Activated CD4-positive, alpha-beta memory T cell treated with anti-CD3 and anti-CD28 coated beads for 36 hours (primary cell): ENCODE measurements around the gene LITAFD. TPM values are rescaled to one million over a fixed set of nuclear protein-coding genes. Genes with fewer than 3 reads are reported as not detected.
"Not testable (repeated sequence)": the region's sequence is repeated elsewhere in the genome, so short reads cannot be mapped to it uniquely, and the experiment has no call there.

ENCODE experiments used
- CTCF ChIA-PET: fragments of 350-600 bp; sonication (Branson Sonifier 250); formaldehyde crosslinking; loops from one replicate; lab custom pipeline; 2021; ENCODE audit warnings: antibody characterized with exemption, inconsistent platforms; lab: Charles Lee
- POLR2A ChIA-PET: fragments of 350-600 bp; sonication (Branson Sonifier 250); formaldehyde crosslinking; loops from one replicate; lab custom pipeline; 2021; ENCODE audit warnings: antibody characterized with exemption; lab: Charles Lee
- DNase-seq: peaks from one replicate; pipeline ENCODE4 v3.0.0-alpha.2; 2020
- H3K27ac Mint-ChIP-seq: one replicate; pipeline ENCODE4 v1.8.0; 2021; ENCODE audit warnings: mixed read lengths
- H3K27me3 Mint-ChIP-seq: one replicate; pipeline ENCODE4 v1.8.0; 2021; ENCODE audit warnings: mixed read lengths
- H3K36me3 Mint-ChIP-seq: one replicate; pipeline ENCODE4 v1.8.0; 2021; ENCODE audit warnings: mixed read lengths
- H3K4me1 Mint-ChIP-seq: one replicate; pipeline ENCODE4 v1.8.0; 2021; ENCODE audit warnings: low read depth, mixed read lengths
- H3K4me3 Mint-ChIP-seq: one replicate; pipeline ENCODE4 v1.8.0; 2021; ENCODE audit warnings: mild to moderate bottlenecking, mixed read lengths
- H3K9me3 Mint-ChIP-seq: one replicate; pipeline ENCODE4 v1.8.0; 2021; ENCODE audit warnings: mixed read lengths
- intact Hi-C: fragments of 100-400 bp; cut with micrococcal nuclease; formaldehyde crosslinking; loops from one replicate; pipeline ENCODE4 v1.15.1; 2023
- total RNA-seq, 2 experiments: library from RNA; stranded (reverse); gene quantifications; one replicate each; pipeline ENCODE4 v1.2.3, GENCODE V29; 2021

Gene LITAFD
- total RNA-seq, 2 experiments from 2014 or later = not detected

- H3K4me3 Mint-ChIP-seq = peak overlapping the region; percentile 91
- intact Hi-C loops = loop anchor here (2.0 to 5.0 kb wide), 6 partner anchors 51 to 223 kb away; partner anchors contain the start of genes ABAT and HAPSTR1
These were observed 14.2 kb upstream of the LITAFD start for GRCh38 chr16:8867932-8868415.

GRCh38 chr16:8868416-8869211 lies 13.5 kb upstream of the LITAFD start, which contains the start of gene CARHSP1:
Gene CARHSP1, minus strand, starts transcription at chr16:8869006. Its CDS starts 9,678 bp downstream, at chr16:8859328.
- DNase-seq = peak; percentile 90
- POLR2A ChIA-PET = interaction anchor here (0.6 to 2.3 kb wide), 17 partner anchors 9 to 246 kb away, joined by 3 to 15 read pairs (median 5); partner anchors contain the start of genes ABAT, HAPSTR1, PMM2 and TMEM186
- H3K36me3 Mint-ChIP-seq = peaks cover 6% of the 10 kb centered on the region
- H3K4me3 Mint-ChIP-seq = peak within 1 kb of the TSS; percentile 91
- CTCF ChIA-PET = interaction anchor here (0.7 to 4.7 kb wide), 8 partner anchors 14 to 230 kb away, joined by 3 to 65 read pairs (median 4); partner anchors contain the start of gene LITAFD
- H3K27ac Mint-ChIP-seq = peak within 1 kb of the TSS; percentile 78
- H3K4me1 Mint-ChIP-seq = peaks cover 44% of the 10 kb centered on the region
- no peaks in the 10 kb centered on the region for H3K9me3 Mint-ChIP-seq
- no peaks in the 10 kb centered on the region for H3K27me3 Mint-ChIP-seq
- intact Hi-C loops = loop anchor here (1.0 to 5.0 kb wide), 8 partner anchors 23 to 222 kb away; partner anchors contain the start of genes ABAT, HAPSTR1, PMM2 and TMEM186

More at GRCh38 chr16:8867932-8868415, 14.2 kb upstream of the LITAFD start:
- DNase-seq = no peak
- POLR2A ChIA-PET = interaction anchor here (0.6 to 2.3 kb wide), 10 partner anchors 9 to 207 kb away, joined by 3 to 15 read pairs (median 6); partner anchors contain the start of genes ABAT and USP7
- H3K27ac Mint-ChIP-seq = peak overlapping the region; percentile 78
- CTCF ChIA-PET = interaction anchor here (0.8 to 4.7 kb wide), 5 partner anchors 12 to 230 kb away, joined by 3 to 65 read pairs (median 6); partner anchors contain the start of gene LITAFD
- no peaks in the 10 kb centered on the region for H3K27me3 Mint-ChIP-seq
- no peaks in the 10 kb centered on the region for H3K9me3 Mint-ChIP-seq
- peaks cover 44% of the 10 kb centered on the region for H3K4me1 Mint-ChIP-seq
- peaks cover 6% of the 10 kb centered on the region for H3K36me3 Mint-ChIP-seq

- peak overlapping the region; percentile 77 for H3K4me3 Mint-ChIP-seq
- no peaks in the 10 kb centered on the region for H3K27me3 Mint-ChIP-seq
- intact Hi-C loops = loop anchor here (1.0 to 5.0 kb wide), 8 partner anchors 22 to 221 kb away; partner anchors contain the start of genes ABAT, HAPSTR1, PMM2 and TMEM186
- H3K4me1 Mint-ChIP-seq = peaks cover 36% of the 10 kb centered on the region
- H3K27ac Mint-ChIP-seq = peak overlapping the region; percentile 64
- DNase-seq = no peak
- POLR2A ChIA-PET = interaction anchor here (0.6 to 2.3 kb wide), 14 partner anchors 10 to 247 kb away, joined by 3 to 15 read pairs (median 6); partner anchors contain the start of genes ABAT, HAPSTR1, PMM2 and TMEM186
- CTCF ChIA-PET = interaction anchor here (0.7 to 4.7 kb wide), 8 partner anchors 13 to 229 kb away, joined by 3 to 65 read pairs (median 4); partner anchors contain the start of gene LITAFD
- peaks cover 6% of the 10 kb centered on the region for H3K36me3 Mint-ChIP-seq
- H3K9me3 Mint-ChIP-seq = no peaks in the 10 kb centered on the region
These were observed 12.8 kb upstream of the LITAFD start for GRCh38 chr16:8869212-8869987.

- intact Hi-C loops = loop anchor here (1.0 to 5.0 kb wide), 8 partner anchors 21 to 221 kb away; partner anchors contain the start of genes ABAT, HAPSTR1, PMM2 and TMEM186
- H3K4me1 Mint-ChIP-seq = peaks cover 35% of the 10 kb centered on the region
- H3K9me3 Mint-ChIP-seq, H3K27ac Mint-ChIP-seq, POLR2A ChIA-PET, DNase-seq, H3K27me3 Mint-ChIP-seq, H3K4me3 Mint-ChIP-seq, H3K36me3 Mint-ChIP-seq: not testable (repeated sequence)
- CTCF ChIA-PET = interaction anchor here (4.7 kb wide), 1 partner anchor 13 kb away, joined by 65 read pairs; the partner anchor contains the start of gene LITAFD
These were observed 12.2 kb upstream of the LITAFD start for GRCh38 chr16:8869988-8870241.

- CTCF ChIA-PET = interaction anchor here (4.7 kb wide), 1 partner anchor 11 kb away, joined by 65 read pairs; the partner anchor contains the start of gene LITAFD
- no peaks in the 10 kb centered on the region for H3K27me3 Mint-ChIP-seq
These were observed 10.1 kb upstream of the LITAFD start for GRCh38 chr16:8872071-8872470.

GRCh38 chr16:8872967-8873865 lies 8.9 kb upstream of the LITAFD start:
- intact Hi-C loops = no loop called here
- ChIA-PET POLR2A (interaction anchor here (0.6 to 0.9 kb wide), 2 partner anchors 18 to 254 kb away, joined by 4 read pairs; no protein-coding TSS in a partner anchor), CTCF (interaction anchor here (0.7 to 4.7 kb wide), 10 partner anchors 9 to 306 kb away, joined by 3 to 65 read pairs (median 3); partner anchors contain the start of gene LITAFD)
- DNase-seq = no peak
- no peak overlapping the region for H3K4me3 Mint-ChIP-seq
- H3K27ac Mint-ChIP-seq = no peak overlapping the region
- H3K27me3 Mint-ChIP-seq = no peaks in the 10 kb centered on the region
- H3K4me1 Mint-ChIP-seq = peaks cover 16% of the 10 kb centered on the region
- no peaks in the 10 kb centered on the region for H3K9me3 Mint-ChIP-seq
- H3K36me3 Mint-ChIP-seq = no peaks in the 10 kb centered on the region

More at GRCh38 chr16:8872071-8872470, 10.1 kb upstream of the LITAFD start:
- no peak for DNase-seq
- intact Hi-C loops = no loop called here
- no peak overlapping the region for H3K27ac Mint-ChIP-seq
- H3K4me3 Mint-ChIP-seq = no peak overlapping the region
- H3K9me3 Mint-ChIP-seq = no peaks in the 10 kb centered on the region
- POLR2A ChIA-PET = interaction anchor here (1.4 kb wide), 1 partner anchor 8 kb away, joined by 3 read pairs; no protein-coding TSS in a partner anchor
- peaks cover 6% of the 10 kb centered on the region for H3K36me3 Mint-ChIP-seq
- H3K4me1 Mint-ChIP-seq = peaks cover 20% of the 10 kb centered on the region

- intact Hi-C loops, DNase-seq, H3K4me3 Mint-ChIP-seq, H3K27me3 Mint-ChIP-seq, H3K27ac Mint-ChIP-seq, H3K9me3 Mint-ChIP-seq, H3K36me3 Mint-ChIP-seq: not testable (repeated sequence)
- ChIA-PET POLR2A (interaction anchor here (0.6 to 0.9 kb wide), 2 partner anchors 17 to 254 kb away, joined by 4 read pairs; no protein-coding TSS in a partner anchor), CTCF (interaction anchor here (0.5 to 1.4 kb wide), 9 partner anchors 11 to 281 kb away, joined by 3 to 6 read pairs (median 3); no protein-coding TSS in a partner anchor)
- H3K4me1 Mint-ChIP-seq = peaks cover 16% of the 10 kb centered on the region
These were observed 8.3 kb upstream of the LITAFD start for GRCh38 chr16:8873866-8874195.

- POLR2A ChIA-PET = no interaction called here
- intact Hi-C loops = no loop called here
- peaks cover 13% of the 10 kb centered on the region for H3K4me1 Mint-ChIP-seq
- no peaks in the 10 kb centered on the region for H3K27me3 Mint-ChIP-seq
- no peak overlapping the region for H3K4me3 Mint-ChIP-seq
- peak overlapping the region; percentile 6 for H3K27ac Mint-ChIP-seq
- no peak for DNase-seq
- CTCF ChIA-PET = interaction anchor here (0.5 to 1.4 kb wide), 4 partner anchors 16 to 260 kb away, joined by 3 to 4 read pairs (median 3); no protein-coding TSS in a partner anchor
- H3K36me3 Mint-ChIP-seq = no peaks in the 10 kb centered on the region
- no peaks in the 10 kb centered on the region for H3K9me3 Mint-ChIP-seq
These were observed 7.8 kb upstream of the LITAFD start for GRCh38 chr16:8874388-8874787.

GRCh38 chr16:8875317-8875716 lies 6.8 kb upstream of the LITAFD start:
- CTCF ChIA-PET, H3K9me3 Mint-ChIP-seq, POLR2A ChIA-PET, H3K27me3 Mint-ChIP-seq, DNase-seq, H3K4me3 Mint-ChIP-seq, H3K36me3 Mint-ChIP-seq, intact Hi-C loops, H3K27ac Mint-ChIP-seq: not testable (repeated sequence)
- H3K4me1 Mint-ChIP-seq = peaks cover 11% of the 10 kb centered on the region

GRCh38 chr16:8877894-8878522 lies 4.1 kb upstream of the LITAFD start:
- POLR2A ChIA-PET = no interaction called here
- H3K9me3 Mint-ChIP-seq = no peaks in the 10 kb centered on the region
- H3K4me1 Mint-ChIP-seq = peaks cover 2% of the 10 kb centered on the region
- H3K36me3 Mint-ChIP-seq = no peaks in the 10 kb centered on the region
- no peak for DNase-seq
- H3K27me3 Mint-ChIP-seq = no peaks in the 10 kb centered on the region
- CTCF ChIA-PET = interaction anchor here (0.8 to 8.6 kb wide), 5 partner anchors 8 to 262 kb away, joined by 3 to 65 read pairs (median 16); partner anchors contain the start of gene CARHSP1
- intact Hi-C loops = no loop called here
- H3K4me3 Mint-ChIP-seq = no peak overlapping the region
- no peak overlapping the region for H3K27ac Mint-ChIP-seq
